ENCODE results near the gene TPPP3.
"Not testable (repeated sequence)": the region's sequence is repeated elsewhere in the genome, so short reads cannot be mapped to it uniquely, and the experiment has no call there.

Gene TPPP3

GRCh38 chr16:67388591-67388990 is 4.7 kb downstream of the TPPP3 start:
- ATAC-seq, result no peak

- no peak for ATAC-seq
Observed at GRCh38 chr16:67388191-67388590, 5.1 kb downstream of the TPPP3 start.

- ATAC-seq, result no peak
Observed at GRCh38 chr16:67387479-67388079, 5.7 kb downstream of the TPPP3 start.

GRCh38 chr16:67386861-67387455 is 6.3 kb downstream of the TPPP3 start:
- peak in 1 of 2 donors; percentile 6 for ATAC-seq

GRCh38 chr16:67384778-67385510 is 8.4 kb downstream of the TPPP3 start:
- ATAC-seq, result peak in 1 of 2 donors; percentile 24

GRCh38 chr16:67383284-67383683 is 10.0 kb downstream of the TPPP3 start:
- ATAC-seq, result no peak

GRCh38 chr16:67378642-67379041 is 14.7 kb downstream of the TPPP3 start:
- ATAC-seq, result no peak

- ATAC-seq, result not testable (repeated sequence)
Observed at GRCh38 chr16:67376012-67376411, 17.3 kb downstream of the TPPP3 start.

GRCh38 chr16:67372664-67373063 is 20.6 kb downstream of the TPPP3 start:
- ATAC-seq, result no peak

GRCh38 chr16:67370661-67371060 is 22.6 kb downstream of the TPPP3 start:
- ATAC-seq, result no peak

- ATAC-seq, result no peak
Observed at GRCh38 chr16:67364600-67365235, 28.6 kb downstream of the TPPP3 start.

- ATAC-seq, result no peak
Observed at GRCh38 chr16:67361038-67361437, 32.3 kb downstream of the TPPP3 start.

- peak in 1 of 2 donors; percentile 56 for ATAC-seq
Observed at GRCh38 chr16:67359540-67360269, 33.6 kb downstream of the TPPP3 start.

GRCh38 chr16:67357561-67357960 is 35.7 kb downstream of the TPPP3 start:
- no peak for ATAC-seq

GRCh38 chr16:67356396-67356795 is 36.9 kb downstream of the TPPP3 start:
- ATAC-seq, result no peak

GRCh38 chr16:67352463-67352862 is 40.8 kb downstream of the TPPP3 start:
- not testable (repeated sequence) for ATAC-seq

- no peak for ATAC-seq
Observed at GRCh38 chr16:67350324-67350723, 43.0 kb downstream of the TPPP3 start.

- peak; percentile 56 to 68 for ATAC-seq
Observed at GRCh38 chr16:67349172-67349571, 44.1 kb downstream of the TPPP3 start.

- no peak for ATAC-seq
Observed at GRCh38 chr16:67346341-67346740, 47.0 kb downstream of the TPPP3 start.

- no peak for ATAC-seq
Observed at GRCh38 chr16:67345401-67345800, 47.9 kb downstream of the TPPP3 start.

GRCh38 chr16:67342616-67343015 is 50.7 kb downstream of the TPPP3 start:
- ATAC-seq, result no peak

GRCh38 chr16:67341250-67341649 is 52.0 kb downstream of the TPPP3 start:
- ATAC-seq, result no peak
